Activated CD4-positive, alpha-beta T cell treated with anti-CD3 and anti-CD28 coated beads, Interleukin-10, Interleukin-2, amounts not matched to agents 100 ng/mL and 50 ng/mL, durations not matched to agents 16 hours and 8 hours (primary cell): Measurements from ENCODE around the gene P2RY2.
A peak's percentile ranks its signal among the peaks of the same experiment; 100 is the strongest.

ENCODE experiments used
- DNase-seq: peaks from one replicate; pipeline ENCODE4 v3.0.0-alpha.2; 2020

Gene P2RY2

DNA sequence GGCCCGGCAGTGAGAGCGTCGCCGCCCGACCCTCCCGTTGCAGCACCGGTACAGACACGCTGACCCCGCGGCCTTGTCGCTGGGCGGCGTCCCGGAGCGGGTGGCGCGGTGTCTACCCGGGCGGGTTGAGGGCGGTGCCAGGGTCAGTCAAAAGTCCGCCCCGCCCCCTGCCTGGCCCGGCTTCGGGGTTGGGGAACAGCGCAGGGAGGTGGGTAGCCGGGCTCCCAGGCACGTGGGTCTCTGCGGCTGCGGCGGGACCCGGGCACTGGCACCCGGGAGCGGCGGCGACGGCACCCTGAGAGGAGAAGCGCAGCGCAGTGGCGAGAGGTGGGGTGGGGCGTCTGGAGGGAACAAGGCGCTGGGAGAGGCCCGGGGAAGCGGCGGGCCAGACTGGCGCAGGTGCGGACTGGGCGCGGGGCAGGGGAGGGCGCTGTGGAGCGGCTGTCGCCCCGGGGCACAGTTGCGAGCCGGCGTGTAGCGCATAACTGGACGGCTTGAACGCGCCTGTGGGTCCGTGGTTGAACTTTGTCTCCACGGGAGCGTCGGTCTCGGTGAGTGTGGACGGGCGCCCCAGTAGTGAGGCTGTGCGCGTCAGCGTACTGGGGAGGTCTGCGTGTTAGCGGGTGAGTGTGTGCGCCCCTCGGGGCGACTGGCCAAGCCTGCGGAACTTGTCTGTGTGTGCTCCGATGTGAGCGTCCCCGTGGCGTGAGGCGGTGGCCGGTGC is at the start of gene P2RY2:
TSS of gene P2RY2 (plus strand) at position 176 of the 724 bp plus-strand sequence. CDS start 15,879 bp downstream, outside the sequence.
- peak; percentile 45 for DNase-seq

DNA sequence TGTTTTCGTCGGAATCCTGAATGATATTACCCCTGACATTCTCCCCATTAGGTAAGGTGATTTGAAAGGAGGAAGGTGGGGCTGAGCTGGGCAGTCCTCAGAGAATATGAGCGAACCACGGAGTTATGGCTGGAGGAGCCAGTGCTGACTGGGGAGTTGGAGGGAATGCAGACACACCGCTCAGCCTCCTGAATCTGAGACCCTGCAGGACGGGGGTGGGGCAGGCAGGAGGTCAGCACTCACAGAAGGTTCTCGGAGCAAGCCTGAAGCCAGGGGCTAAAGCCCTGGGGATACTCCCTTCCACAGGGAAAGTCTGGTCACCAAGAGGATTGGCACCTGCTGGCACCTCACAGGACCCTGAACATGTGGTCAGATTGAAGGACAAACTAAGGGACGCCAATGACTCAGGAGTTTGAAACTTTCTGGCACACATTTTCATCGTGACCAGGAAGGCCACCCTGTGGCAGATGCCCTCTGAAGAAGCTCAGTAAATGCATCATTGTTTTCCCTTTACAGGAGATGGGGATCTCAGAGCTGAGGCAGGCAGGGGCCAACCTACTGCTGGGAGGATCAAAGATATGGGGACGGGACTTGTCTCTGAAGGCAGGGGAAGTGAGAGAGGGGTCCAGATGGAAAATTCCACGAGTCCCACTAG is 49.0 kb upstream of the P2RY2 start:
- DNase-seq = no peak

DNA sequence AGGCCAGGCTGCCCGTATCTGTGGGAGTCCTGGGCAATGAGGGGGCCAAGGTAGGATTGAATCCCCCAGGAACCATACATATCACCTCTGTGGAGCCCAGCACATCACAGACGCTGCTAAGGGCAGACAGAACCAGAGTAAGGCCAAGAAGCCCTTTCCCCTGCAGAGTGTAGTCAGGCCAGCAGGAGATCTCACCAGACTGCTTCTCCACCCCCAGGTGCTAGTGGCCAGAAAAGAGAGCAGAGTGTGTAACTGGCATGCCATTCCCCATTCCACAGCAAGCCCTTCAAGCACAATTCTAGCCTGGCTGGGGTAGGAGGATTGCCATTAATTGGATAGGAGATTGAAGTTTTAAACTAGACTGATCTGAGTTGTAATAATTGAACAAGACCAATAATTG is 47.9 kb upstream of the P2RY2 start:
- no peak for DNase-seq

DNA sequence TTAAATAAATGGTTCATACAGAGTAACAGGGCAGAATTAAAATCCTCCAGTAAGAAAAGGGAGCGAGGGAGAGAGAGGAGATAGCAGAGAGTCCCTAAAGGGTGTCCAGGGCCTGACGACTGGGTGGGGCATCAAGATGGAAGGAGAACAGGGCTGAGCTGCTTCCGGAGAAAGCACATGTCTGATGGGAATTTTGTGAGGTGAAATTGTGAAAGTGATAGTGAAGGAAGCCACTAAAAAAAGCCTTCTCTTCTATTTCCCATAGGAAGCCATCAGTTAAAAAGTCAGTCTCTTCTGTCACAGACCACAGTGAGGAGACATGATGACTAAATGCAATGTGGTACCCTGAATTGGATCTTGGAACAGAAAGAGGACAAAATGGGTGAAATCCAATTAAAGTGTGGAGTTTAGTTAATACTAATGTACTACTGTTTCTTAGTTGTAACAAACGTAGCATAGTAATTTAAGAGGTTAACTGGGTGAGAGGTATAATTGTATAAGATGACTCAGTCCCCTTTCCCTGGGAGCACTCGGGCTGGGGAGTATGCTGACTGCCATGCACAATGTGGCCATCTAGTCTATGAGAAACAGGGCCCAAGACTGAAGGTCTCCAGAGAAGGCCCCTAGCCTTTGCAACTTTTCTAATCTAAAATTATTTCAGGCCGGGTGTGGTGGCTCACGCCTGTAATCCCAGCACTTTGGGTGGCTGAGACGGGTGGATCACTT is 46.5 kb upstream of the P2RY2 start:
- DNase-seq = no peak

DNA sequence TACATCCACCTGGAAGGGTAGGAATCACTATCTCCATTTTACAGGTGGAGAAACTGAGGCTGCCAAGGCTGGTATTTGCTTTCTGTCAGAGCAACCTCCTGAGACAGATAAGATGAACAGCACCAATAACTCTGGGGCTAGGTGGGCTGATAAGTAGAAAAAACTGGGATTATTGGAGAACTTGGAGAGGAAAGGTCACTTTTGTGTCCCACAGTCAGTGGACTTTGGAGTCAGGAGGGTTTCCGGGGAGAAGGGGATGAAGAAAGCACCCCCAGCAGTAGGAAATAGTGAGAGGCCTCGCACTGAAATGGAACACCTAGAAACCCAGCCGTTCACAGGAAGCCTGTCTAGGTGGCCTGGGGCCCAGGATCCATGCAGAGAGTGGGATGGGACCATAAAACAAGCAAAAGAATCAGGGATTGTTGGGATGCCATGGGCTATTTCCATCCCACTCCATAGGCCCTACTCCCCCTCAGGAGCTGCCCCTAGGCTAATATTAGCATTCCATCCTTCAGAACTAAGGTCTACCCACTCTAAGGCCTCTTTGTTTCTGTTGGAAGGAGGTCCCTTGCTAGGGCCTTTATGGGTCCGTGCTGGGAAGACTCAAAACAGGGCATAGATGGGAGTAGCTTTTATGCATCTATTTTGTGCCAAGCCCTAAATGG is 45.0 kb upstream of the P2RY2 start:
- no peak for DNase-seq

DNA sequence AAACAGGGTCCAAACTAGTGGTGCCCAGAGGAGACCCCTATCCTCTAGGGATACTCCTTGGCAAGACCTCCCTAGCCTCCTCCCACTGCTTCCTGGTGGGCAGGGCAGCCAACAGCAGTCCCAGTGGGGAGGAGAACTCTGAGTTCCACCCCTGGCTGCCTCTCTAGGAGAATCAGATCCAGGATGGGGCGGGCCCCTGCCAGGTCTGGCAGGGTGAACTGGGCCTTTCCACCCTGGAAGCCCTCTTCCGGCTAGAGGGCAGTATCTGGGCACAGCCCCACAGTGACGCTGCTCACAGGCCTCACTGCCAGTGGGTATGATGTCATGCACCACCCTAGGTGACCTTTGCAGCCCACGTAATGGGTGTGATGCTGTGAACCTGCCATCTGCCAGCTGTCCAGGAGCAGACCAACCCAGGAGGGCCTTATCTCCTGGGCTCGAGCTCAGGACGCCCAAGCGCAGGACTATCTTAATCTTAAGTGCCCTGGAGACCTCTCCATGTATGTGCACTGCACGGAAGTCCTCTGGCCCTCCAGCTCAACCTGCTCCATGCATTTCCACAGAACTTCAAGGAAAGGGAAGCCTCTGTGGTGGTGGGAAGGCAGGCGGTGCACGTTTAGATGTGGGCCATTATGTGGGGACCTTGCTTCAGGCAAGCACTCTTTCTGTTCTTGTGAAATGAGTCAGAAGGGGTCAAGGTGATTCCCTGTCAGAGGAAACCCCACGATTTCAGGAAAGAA is 44.2 kb upstream of the P2RY2 start:
- DNase-seq = no peak

DNA sequence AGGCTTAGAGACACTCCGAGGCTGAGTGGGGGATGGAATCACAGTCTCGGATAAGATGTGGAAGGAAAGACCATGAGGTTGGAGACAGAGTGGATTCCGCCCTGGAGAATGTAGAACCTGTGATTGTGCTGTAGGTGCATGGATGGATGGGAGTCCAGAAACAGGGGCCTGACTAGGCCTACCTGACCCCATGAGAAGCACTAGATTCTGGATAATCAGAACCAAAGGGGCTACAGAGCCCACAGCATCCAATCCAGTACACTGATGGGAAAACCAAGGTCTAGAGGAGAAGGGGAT is 43.6 kb upstream of the P2RY2 start:
- no peak for DNase-seq

DNA sequence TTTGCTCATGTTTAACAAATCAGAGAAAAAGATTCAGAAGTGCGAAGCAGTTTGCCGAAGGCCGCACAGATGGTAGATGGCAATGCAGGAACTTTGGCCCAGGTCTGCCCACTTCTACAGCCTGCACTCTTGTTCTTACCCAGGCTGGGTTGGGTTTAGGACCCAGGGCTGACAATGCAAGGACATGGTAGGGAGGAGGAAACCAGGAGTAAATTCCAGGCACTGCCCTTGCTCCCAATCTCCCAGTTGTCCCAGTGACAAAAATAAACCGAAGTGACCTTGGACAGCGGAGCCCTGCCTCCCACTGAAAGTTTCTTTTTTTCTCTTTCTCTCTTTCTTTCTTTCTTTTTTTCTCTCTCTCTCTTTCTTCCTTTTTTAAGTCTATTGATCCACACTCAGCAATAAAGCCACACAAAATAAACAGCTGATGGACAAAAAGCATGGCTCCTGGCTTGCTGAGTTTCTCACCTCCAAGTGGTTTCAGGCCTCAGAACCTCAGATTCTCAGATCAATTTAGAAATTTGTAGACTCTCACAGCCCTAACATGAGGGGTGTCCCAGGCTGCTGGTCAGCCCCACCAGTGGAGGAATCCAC is 42.4 kb upstream of the P2RY2 start:
- DNase-seq = no peak

DNA sequence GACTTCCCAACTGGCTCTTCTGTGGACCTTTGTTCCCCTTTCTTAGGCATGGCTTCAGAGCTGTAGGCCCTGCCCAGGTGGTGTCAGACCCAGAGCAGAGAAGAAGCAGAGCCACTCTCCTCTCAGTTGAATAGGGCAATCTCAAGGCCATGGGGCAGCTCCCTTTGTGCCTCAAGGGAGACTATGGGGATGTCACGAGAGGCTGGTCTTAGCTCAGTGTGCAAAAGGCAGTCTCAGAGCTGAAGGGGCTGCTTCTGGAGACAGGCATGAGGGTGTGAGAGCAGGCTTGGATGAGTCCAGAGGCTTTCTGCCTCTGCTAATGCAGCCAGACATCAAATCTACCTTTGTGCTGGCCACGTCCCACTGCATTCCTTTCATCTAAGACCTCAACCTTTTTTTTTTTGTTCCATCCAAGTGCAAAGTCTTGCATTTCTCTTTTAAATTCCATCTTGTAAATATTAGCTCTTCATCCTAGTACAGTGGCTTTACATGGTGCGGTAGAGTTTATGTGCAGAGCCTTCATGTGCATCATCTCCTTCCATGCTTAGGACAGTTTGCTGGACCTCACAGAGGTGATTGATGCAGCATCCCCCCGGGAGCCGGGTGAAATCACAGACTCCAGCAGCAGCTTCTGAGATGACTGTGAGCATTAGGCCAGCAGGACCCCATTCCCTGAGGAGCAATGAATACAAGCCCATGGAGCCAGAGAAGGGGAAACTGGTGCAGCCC is 41.8 kb upstream of the P2RY2 start:
- no peak for DNase-seq

DNA sequence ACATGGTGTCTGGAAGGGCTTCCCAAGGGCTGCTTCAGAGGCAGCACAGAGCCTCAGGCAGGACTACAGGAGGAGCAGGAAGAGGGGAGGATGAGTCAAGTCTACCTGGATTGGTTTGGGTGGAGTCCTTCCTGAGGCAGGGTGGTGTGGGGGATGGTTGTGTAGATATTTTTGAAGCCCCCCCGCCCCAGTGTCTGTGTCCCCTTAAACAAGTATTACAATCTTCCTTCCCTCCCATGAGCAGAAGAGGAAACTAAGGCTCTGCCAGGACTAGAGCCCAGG is 41.3 kb upstream of the P2RY2 start:
- DNase-seq = no peak

DNA sequence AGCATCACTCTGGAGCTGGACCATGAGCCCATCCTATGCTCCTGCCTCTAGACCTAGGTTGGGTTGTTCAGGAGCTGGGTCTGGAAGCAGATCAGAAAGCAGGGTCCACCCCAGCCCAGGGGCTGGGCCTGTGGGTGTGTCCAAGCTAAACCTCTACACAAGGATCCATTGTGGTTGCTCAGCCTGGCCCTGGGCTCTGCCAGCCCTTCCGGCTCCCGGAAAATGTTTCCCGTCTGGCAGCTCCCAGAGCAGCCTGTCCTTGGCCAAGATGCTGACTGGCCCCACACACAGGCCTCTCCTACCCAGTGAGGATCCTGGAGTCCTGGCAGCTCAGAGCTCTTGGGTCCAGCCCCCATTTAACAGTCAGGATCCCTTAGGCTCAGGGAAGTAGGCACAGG is 40.7 kb upstream of the P2RY2 start:
- no peak for DNase-seq

DNA sequence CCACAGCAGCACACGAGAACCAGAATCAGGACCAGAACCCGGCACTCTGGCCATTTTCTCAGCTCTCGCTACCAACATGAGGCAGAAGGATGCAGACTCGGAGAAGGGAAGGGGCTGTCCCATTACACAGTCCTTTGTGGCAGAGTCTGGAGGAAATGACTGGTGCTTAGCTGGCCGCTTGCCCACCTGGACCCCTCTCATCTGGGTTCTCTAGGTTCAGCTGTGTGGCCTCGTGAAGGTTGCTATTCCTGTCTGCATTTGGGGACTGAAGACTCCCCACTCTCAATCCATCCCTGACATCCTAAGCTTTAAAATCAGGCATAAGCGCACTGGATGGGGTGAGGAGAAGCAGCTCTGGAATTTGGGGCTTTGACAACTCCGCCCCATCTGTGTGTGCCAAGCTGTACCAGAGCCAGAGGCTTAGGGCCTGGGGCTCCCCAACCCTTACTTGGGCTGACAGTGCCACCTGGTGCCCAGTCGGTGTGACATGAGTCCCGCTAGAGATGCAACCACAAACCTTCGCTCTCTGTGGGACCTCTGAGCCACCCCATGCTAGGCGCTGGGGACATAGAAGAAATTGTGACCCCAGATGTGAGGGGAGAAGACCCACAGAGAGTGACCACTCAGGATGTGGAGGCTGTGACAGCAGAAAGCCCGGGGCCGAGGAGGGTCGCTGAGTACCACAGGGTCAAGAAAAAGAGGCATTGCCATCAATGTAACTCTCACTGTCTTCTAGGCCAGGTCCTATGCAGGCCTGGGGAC is 40.1 kb upstream of the P2RY2 start:
- peak; percentile 86 for DNase-seq

DNA sequence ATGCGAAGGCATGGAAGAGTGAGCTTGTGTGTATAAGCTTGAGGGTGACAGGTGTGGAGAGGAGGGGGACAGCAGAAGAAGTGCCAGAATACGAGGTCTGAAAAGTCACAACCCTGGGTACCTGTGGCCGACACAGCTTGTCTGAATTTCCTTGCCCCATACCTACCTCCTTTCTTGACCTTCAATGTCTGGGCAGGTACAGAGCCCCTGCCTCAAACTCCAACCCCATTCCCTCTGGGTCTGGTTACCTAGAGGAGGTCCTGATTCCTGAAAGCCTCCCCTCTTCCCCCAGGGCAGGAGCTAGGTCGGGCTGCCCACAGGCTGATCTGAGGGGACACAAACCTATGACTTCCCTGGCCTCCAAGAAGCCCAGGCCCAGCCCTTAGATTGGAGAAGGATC is 39.4 kb upstream of the P2RY2 start:
- DNase-seq = no peak

DNA sequence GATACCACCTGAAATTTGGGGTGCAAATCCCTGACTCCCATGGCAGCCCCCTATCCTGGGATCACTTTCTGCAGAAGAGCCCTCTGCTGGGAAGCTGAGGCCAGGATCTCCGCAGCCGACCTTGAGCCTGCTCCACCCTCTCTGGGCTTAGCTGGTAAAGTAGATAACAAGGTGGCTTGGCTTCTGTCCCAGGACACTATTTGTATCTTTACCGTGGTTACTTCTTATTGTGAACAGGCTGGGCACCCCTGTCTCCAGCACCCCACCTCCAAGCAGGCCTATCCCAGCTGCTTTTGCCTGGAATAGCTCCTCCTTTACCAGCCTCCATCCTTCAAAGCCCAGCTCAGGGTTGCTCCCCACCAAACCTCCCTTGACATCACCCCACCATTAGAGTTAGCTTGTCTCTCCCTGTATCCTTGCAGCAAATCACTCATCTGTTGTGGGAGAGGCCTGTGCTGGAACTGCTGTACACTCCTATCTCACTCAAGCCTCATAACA is 35.2 kb upstream of the P2RY2 start:
- DNase-seq = no peak

DNA sequence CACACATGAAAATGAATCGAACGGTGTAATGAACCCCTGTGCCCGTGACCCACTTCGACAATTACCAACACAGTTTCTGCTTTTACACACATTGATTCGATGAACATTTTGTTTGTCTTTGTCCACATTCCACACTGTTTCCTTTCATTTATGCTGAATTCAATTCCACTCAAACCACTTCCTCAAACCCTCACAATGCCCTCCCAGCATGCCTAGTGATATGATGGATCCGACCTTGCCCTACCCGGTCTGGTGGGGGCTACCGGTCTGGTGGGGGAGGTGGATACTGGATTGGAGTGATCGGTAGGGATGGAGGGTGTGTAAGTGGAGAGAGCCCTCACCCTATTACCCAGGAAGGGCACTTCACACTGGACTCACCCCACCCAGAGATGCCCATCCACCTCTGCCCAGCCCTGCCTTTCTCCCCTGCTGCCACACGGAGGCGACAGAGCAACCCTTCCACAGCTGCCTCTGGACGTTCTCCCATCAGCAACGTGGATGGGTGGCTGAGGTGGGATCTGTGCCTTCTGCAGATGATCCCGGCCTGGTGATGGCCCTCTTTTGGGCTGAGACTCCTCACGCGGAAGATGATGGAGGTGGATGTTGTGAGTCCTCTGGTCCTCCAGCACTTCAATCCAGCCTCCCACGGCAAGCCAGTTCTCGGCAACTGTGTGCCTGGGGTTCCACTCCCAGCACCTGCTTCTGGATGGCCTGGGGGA is 33.0 kb upstream of the P2RY2 start:
- peak; percentile 64 for DNase-seq

DNA sequence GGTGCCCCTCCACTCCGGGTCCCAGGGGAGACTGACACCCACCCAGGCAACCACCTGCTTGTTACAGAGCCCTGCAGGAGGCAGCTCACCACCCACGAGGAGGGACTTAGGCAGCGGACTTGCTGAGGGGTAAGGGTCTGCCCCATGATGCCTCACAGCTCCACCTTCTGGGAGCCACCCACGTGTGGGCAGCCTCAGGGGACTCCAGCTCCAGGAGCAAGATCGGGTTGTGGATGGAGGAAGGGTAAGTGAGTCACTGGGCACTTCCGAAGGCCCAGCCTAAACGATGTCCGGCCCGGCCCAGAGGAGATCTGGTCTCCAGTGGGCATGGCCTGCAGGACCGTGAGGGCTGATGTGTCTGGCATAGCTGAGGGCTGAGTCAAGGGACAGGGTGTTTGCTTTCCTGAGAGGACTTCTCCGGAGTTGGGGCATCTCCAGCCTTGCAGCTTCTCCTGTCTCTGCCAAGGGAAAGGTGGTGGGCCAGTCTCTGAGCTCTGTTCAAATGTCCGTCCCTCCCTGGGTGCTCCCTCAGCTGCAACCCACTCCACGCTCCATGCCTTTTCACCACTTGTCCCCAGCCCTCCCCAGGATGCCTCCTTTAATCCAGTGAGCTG is 32.3 kb upstream of the P2RY2 start:
- no peak for DNase-seq

DNA sequence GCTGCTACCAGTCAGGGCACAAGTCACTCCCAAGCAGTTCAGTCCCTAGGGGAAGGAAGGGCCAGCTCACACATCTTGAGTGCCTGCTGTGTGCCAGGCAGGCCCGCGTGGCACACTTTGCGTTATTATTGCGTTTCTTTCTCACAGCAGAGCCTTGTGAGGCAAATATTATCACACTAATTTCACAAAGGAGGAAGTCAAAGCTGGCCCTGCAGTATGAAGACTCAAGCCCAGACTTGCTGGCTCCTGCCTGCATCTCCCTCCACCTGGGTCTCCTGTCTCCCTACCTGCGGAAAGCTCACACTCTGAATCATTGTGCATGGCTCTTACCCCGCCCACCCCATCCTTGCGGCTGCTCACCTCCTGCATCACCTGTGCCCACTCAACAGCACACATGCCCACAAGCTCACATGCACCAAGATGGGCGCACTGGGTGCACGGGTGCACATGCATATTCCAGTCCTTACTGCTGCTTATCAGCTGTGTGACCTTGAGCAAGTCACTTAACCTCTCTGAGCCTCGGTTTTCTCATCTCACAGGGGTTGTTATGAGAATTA is 31.7 kb upstream of the P2RY2 start:
- DNase-seq = no peak

DNA sequence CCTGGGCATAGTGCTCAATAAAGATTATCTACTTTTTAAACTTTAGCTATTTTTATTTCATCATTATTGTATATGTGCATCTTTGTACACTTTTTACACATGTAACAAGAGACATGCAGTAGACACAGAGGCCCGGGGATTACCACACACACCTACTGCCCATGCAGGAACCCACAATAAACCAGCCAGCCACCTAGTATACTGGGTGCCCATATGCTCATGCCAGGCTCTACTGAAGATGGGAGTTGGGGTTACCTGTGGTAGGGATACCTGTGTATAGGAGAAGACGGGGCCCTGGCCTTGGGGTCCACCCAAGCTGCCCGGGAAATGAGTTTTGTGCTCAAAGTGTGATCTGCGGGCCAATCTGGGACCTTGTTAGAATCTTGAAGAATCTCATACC is 31.2 kb upstream of the P2RY2 start:
- no peak for DNase-seq

DNA sequence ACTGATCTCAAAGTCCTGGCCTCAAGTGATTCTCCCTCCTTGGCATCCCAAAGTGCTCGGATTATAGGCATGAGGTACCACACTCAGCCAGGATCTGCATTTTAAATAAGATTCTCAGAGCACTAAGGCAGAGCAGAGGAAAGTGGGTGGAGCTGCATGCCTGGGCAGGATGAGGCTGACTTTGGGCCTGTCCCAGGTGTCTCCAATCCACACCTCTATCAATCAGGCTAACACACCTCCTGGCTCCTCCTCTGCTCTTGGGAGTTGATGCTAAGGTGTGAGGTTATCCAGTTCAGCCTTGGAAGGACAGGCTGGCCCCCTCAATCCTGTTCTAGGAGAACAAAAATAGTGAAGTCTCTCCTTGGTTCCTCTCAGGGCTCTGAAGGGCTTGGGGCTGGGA is 30.2 kb upstream of the P2RY2 start:
- DNase-seq = no peak

DNA sequence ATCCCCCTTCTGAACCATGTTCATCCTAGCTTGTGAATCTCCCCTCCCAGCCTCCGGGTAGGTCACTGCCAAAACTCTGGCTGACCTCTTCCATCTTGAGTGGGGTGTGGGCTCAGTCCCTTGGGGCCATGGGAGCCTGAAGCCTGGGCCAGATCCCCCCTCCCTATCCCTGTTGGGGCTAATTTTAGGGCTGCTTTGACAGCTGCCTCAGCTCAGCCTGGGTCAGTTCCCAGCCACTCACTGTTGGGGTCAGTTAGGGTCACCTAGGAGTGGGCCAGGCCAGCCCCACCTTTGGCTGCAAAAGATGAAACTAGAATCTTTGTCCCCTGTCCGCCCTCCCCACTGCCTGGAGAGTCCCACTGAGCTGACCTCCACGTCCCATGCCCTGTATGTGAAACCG is 29.8 kb upstream of the P2RY2 start:
- no peak for DNase-seq
